ENCODE measurements around the gene MED29. TPM values are rescaled to one million over a fixed set of nuclear protein-coding genes. Genes with fewer than 3 reads are reported as not detected.

MED29 gene
- polyA plus RNA-seq, 2 of the 4 experiments (the other 2 are of a cell fraction) = 47.7 to 57.5 TPM

- TF ChIP-seq POLR2AphosphoS2 (conservative IDR thresholded peaks at IDR 0.05; ENCODE audit: low read length) (no peak), JUNB (IDR thresholded peaks at IDR 0.05) (no peak), FOSB (CRISPR knock-in tag; IDR thresholded peaks at IDR 0.05) (no peak), HEYL (CRISPR knock-in tag; IDR thresholded peaks at IDR 0.05) (no peak), GATA3 (IDR thresholded peaks at IDR 0.05; ENCODE audit: borderline replicate concordance) (no peak), RAD21 (conservative IDR thresholded peaks at IDR 0.05 in 1 of 2, IDR thresholded peaks at IDR 0.05 in 1 of 2) (no peak), MAZ (IDR thresholded peaks at IDR 0.05; ENCODE audit: borderline replicate concordance, low read depth, low read length) (no peak), RCOR1 (IDR thresholded peaks at IDR 0.05; ENCODE audit: low read depth, low read length) (no peak), MYC (IDR thresholded peaks at IDR 0.05; ENCODE audit: borderline replicate concordance, low read length) (no peak), E2F6 (IDR thresholded peaks at IDR 0.05; ENCODE audit: borderline replicate concordance, low read depth) (no peak), RARB (CRISPR knock-in tag; IDR thresholded peaks at IDR 0.05) (no peak), MAFK (IDR thresholded peaks at IDR 0.05; ENCODE audit: partially characterized antibody) (no peak), KDM1A (IDR thresholded peaks at IDR 0.05; ENCODE audit: low read depth) (no peak), KDM5A (IDR thresholded peaks at IDR 0.05) (0 out of 2 replicates have a peak, but pooled peaks have one; percentile 50), ZC3H11A (IDR thresholded peaks at IDR 0.05) (no peak), TFCP2L1 (CRISPR knock-in tag; IDR thresholded peaks at IDR 0.05) (no peak), JUN (IDR thresholded peaks at IDR 0.05) (no peak), NPAS2 (CRISPR knock-in tag; IDR thresholded peaks at IDR 0.05; ENCODE audit: borderline replicate concordance) (no peak), CBX8 (IDR thresholded peaks at IDR 0.05) (no peak), POLR2A (IDR thresholded peaks at IDR 0.05; ENCODE audit: low read length) (no peak), FOSL2 (IDR thresholded peaks at IDR 0.05) (no peak), FOSL2 (CRISPR knock-in tag; IDR thresholded peaks at IDR 0.05) (no peak)
Observed at GRCh38 chr19:39412867-39413271, 21.7 kb downstream of the MED29 start (continued).

DNA sequence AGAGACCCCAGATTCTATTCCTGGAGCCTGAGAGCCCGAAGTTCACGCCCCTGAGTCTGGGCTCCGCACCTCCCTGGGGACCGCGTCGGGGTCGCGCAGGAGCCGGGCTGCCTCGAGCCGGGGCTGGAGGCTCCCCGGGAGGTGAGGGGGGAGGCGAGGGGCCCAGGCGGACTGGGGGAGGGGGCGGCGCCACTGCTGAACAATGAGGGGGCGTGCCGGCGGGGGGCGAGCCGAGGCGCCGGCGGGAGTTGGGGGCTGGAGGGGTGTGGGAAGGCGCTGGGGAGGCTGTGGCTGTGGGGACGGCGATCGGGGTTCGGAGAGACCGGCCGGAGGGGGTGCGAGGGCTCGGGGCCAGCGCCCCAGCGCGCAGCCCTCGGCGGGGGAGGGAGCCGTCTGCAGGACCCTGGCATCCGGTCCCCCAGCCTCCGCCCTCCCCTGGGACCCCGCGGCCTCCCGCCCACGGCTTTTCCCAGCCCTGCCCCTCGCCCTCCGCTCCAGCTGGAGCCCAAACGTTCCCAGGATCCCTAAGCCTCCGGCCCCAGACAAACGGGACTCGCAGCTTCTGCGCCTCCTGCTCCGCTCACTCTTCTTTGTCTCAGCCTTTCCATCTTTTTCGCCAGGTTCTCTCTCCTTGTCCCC lies 22.2 kb downstream of the MED29 start:
- H3K4me2 ChIP-seq = peak overlapping the region; percentile 89
- ATAC-seq (peak; percentile 1; a peak in 4 of 6 replicates), DNase-seq (ENCODE audit: low read depth in 1 of 2, low spot score in 1 of 2) (peak; percentile 67 to 74), FAIRE-seq (no peak)
- peak overlapping the region; percentile 89 to 94 for H3K27ac ChIP-seq
- 4% methylated on average over 29 of the region's 54 CpGs for WGBS (ENCODE audit: missing lambda C conversion rate)
- CTCF ChIA-PET = interaction anchor here (0.6 to 23.5 kb wide), 15 partner anchors 13 to 130 kb away, joined by 3 to 457 read pairs (median 6); partner anchors contain the start of genes EID2B, MED29, PAF1 and RPS16
- TF ChIP-seq EP300 (IDR thresholded peaks at IDR 0.05) = no peak; a peak in 1 of 5 replicates
- peak; percentile 37; the same call in 1 of the 2 replicates for TF ChIP-seq POLR2A (IDR thresholded peaks at IDR 0.05; ENCODE audit: low read length)
- peak; percentile 22 to 50; a peak in 1 of 5 replicates for TF ChIP-seq JUN (IDR thresholded peaks at IDR 0.05)
- peaks cover 40% of the 10 kb centered on the region for H3K4me1 ChIP-seq
- POLR2A ChIA-PET = interaction anchor here (0.9 to 4.7 kb wide), 10 partner anchors 9 to 119 kb away, joined by 3 to 102 read pairs (median 6); partner anchors contain the start of genes EID2B, MED29, PAF1 and RPS16
- H3K9me3 ChIP-seq = no peaks in the 10 kb centered on the region
- H3K4me3 ChIP-seq = peak overlapping the region; percentile 67

- Histone ChIP-seq H3K4me3 (peak overlapping the region; percentile 67), H3K4me2 (peak overlapping the region; percentile 89), H3K4me1 (peaks cover 34% of the 10 kb centered on the region), H3K9me3 (no peaks in the 10 kb centered on the region), H3K27ac (peak overlapping the region; percentile 89 to 94)
- peak; percentile 77 to 91 for DNase-seq (ENCODE audit: low read depth in 1 of 2, low spot score in 1 of 2)
- ChIA-PET POLR2A (interaction anchor here (0.8 to 4.7 kb wide), 11 partner anchors 9 to 119 kb away, joined by 3 to 102 read pairs (median 4); partner anchors contain the start of genes EID2B, MED29, PAF1 and RPS16), CTCF (interaction anchor here (0.6 to 23.5 kb wide), 18 partner anchors 12 to 129 kb away, joined by 3 to 457 read pairs (median 4); partner anchors contain the start of genes EID2B, MED29, PAF1 and RPS16)
- peak; percentile 2 to 13; a peak in 3 of 6 replicates for ATAC-seq
- peak; percentile 72 for FAIRE-seq
- WGBS (ENCODE audit: missing lambda C conversion rate) = 64% methylated on average over 18 of the region's 18 CpGs
- no peak for TF ChIP-seq E2F6 (IDR thresholded peaks at IDR 0.05; ENCODE audit: borderline replicate concordance, low read depth)
- TF ChIP-seq, protein P1, sequence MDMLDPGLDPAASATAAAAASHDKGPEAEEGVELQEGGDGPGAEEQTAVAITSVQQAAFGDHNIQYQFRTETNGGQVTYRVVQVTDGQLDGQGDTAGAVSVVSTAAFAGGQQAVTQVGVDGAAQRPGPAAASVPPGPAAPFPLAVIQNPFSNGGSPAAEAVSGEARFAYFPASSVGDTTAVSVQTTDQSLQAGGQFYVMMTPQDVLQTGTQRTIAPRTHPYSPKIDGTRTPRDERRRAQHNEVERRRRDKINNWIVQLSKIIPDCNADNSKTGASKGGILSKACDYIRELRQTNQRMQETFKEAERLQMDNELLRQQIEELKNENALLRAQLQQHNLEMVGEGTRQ (IDR thresholded peaks at IDR 0.05) = 0 out of 2 replicates have a peak, but pooled peaks have one; percentile 9
- 0 out of 2 replicates have a peak, but pooled peaks have one; percentile 6 for TF ChIP-seq BHLHE40 (IDR thresholded peaks at IDR 0.05; ENCODE audit: low read depth, low read length)
- TF ChIP-seq, protein P2, sequence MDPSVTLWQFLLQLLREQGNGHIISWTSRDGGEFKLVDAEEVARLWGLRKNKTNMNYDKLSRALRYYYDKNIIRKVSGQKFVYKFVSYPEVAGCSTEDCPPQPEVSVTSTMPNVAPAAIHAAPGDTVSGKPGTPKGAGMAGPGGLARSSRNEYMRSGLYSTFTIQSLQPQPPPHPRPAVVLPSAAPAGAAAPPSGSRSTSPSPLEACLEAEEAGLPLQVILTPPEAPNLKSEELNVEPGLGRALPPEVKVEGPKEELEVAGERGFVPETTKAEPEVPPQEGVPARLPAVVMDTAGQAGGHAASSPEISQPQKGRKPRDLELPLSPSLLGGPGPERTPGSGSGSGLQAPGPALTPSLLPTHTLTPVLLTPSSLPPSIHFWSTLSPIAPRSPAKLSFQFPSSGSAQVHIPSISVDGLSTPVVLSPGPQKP (IDR thresholded peaks at IDR 0.05; ENCODE audit: low read depth, low read length) = no peak
- TF ChIP-seq, protein P3, sequence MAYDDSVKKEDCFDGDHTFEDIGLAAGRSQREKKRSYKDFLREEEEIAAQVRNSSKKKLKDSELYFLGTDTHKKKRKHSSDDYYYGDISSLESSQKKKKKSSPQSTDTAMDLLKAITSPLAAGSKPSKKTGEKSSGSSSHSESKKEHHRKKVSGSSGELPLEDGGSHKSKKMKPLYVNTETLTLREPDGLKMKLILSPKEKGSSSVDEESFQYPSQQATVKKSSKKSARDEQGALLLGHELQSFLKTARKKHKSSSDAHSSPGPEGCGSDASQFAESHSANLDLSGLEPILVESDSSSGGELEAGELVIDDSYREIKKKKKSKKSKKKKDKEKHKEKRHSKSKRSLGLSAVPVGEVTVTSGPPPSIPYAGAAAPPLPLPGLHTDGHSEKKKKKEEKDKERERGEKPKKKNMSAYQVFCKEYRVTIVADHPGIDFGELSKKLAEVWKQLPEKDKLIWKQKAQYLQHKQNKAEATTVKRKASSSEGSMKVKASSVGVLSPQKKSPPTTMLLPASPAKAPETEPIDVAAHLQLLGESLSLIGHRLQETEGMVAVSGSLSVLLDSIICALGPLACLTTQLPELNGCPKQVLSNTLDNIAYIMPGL (CRISPR knock-in tag; IDR thresholded peaks at IDR 0.05; ENCODE audit: borderline replicate concordance) = no peak
- TF ChIP-seq, protein P4, sequence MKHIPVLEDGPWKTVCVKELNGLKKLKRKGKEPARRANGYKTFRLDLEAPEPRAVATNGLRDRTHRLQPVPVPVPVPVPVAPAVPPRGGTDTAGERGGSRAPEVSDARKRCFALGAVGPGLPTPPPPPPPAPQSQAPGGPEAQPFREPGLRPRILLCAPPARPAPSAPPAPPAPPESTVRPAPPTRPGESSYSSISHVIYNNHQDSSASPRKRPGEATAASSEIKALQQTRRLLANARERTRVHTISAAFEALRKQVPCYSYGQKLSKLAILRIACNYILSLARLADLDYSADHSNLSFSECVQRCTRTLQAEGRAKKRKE (CRISPR knock-in tag; IDR thresholded peaks at IDR 0.05; ENCODE audit: low read depth) = no peak
- 0 out of 2 replicates have a peak, but pooled peaks have one; percentile 70 for TF ChIP-seq HDAC2 (IDR thresholded peaks at IDR 0.05)
Observed at GRCh38 chr19:39413911-39414608, 22.9 kb downstream of the MED29 start.
